H4 (cell line): ENCODE measurements around the gene CFAP119. TPM values are rescaled to one million over a fixed set of nuclear protein-coding genes. Genes with fewer than 3 reads are reported as not detected.
A peak's percentile ranks its signal among the peaks of the same experiment; 100 is the strongest.

Experiments used
- DNase-seq: peaks from one replicate; pipeline ENCODE4 v3.0.0-alpha.2; 2015; ENCODE audit warnings: low spot score
- total RNA-seq: library from RNA; depleted of rRNA; stranded (reverse); fragments of >200 nt; shearing (Covaris generic); gene quantifications from 2 replicates; pipeline ENCODE4 v1.2.3, GENCODE V29; 2014

Gene CFAP119
- total RNA-seq, 1 experiment from 2014 or later: 1.9 TPM

GRCh38 chr16:30782486-30783279, 20.8 kb upstream of the CFAP119 start:
- DNase-seq: no peak

GRCh38 chr16:30780549-30780948, 18.7 kb upstream of the CFAP119 start:
- DNase-seq: no peak

GRCh38 chr16:30780021-30780420, 18.2 kb upstream of the CFAP119 start:
- DNase-seq: no peak

DNA sequence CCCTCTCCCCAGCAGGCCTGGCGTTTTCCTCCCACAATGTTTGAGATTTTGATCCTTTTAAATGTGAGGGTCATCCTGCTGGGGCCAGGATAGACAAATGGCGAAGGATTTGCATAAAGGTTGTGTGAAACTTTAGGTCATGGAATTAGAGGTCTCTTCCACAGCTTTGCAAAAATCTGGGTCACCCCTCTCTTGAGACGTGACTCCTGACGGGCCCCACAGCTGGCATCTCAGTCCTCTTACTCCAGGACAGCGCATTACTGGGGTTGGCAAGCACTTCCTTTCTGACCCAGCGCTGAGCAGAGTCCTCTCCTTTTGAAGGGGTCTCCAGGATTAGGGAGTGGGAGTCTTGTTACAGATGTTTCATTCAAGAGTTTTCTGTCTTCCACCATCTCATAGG, 17.7 kb upstream of the CFAP119 start:
- DNase-seq: no peak

DNA sequence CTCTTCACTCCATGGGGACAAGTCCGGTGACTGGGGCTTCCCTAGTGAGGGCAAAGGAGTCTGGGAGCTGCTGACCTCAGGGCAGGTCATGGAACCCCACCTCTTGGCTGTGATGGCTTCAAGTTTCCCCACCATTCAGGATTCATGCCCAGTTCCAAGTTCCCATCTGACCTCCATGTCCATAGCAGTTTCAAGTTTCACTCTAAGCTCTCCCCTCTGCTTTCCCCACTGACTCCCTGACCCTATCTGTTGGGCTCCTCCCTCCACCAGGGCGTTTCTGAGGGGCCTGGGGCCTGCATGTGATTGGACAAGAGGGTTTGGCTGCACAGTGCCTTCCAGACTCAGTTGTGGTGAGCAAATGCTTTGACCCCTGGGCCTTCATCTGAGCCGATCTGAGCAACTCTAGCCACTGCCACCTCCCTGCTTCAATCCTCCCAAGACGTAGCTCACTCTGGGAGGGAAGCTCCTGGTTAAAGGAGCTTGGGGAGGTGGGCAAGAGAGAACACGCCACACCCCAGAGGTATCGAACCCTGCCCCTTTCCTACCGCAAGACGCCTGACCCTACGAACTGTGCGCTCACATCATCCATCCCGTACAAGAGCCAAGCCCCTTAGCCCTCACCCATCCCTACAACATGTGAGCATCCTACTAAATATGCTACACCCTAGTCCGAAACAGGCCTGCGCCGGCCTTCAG, 16.8 kb upstream of the CFAP119 start:
- no peak for DNase-seq

- DNase-seq: peak; percentile 39
Observed at GRCh38 chr16:30777591-30778297, 15.9 kb upstream of the CFAP119 start.

GRCh38 chr16:30775392-30776188, 13.7 kb upstream of the CFAP119 start:
- DNase-seq: peak; percentile 83

- no peak for DNase-seq
Observed at GRCh38 chr16:30775131-30775391, 13.2 kb upstream of the CFAP119 start.

- DNase-seq: no peak
Observed at GRCh38 chr16:30774367-30775130, 12.7 kb upstream of the CFAP119 start.

DNA sequence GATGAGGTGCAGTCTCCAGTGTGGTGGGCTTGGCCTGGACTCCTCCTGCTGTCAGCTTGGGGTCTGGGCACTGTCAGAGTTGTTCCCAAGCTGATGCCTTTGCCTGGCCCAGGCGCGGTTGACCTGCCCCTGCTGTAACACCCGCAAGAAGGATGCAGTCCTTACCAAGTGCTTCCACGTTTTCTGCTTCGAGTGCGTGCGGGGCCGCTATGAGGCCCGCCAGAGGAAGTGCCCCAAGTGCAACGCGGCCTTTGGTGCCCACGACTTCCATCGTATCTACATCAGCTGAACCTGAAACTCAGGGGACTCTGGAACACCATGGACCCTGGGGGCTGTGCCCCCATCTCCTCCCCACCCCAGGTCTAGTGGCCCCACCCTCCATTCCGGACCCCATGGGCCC, 12.0 kb upstream of the CFAP119 start:
- no peak for DNase-seq

GRCh38 chr16:30771726-30772125, 9.9 kb upstream of the CFAP119 start:
- no peak for DNase-seq

- no peak for DNase-seq
Observed at GRCh38 chr16:30769379-30770089, 7.7 kb upstream of the CFAP119 start.

GRCh38 chr16:30768583-30769181, 6.8 kb upstream of the CFAP119 start:
- no peak for DNase-seq

DNA sequence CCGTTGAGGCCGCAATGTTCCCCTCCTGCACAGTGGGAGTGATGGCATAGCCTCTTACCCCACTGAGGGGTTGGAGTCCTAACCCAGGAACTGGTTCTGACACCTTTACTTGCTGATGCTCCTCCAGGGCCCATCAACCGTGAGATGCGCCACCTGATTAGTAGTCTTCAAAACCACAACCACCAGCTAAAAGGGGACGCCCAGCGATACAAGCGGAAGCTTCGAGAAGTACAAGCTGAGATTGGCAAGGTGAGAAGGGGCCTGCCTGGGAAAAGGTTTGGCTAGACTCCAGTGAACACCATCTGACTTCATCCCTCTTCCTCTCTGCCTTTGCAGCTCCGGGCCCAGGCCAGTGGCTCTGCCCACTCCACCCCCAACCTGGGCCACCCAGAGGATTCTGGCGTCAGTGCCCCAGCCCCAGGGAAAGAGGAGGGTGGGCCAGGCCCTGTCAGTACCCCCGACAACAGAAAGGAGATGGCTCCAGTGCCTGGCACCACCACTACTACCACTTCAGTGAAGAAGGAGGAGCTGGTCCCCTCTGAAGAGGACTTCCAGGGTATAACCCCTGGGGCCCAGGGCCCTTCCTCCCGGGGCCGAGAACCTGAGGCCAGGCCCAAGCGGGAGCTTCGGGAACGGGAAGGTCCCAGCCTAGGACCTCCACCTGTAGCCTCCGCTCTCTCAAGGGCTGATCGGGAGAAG, 6.1 kb upstream of the CFAP119 start:
- no peak for DNase-seq

DNA sequence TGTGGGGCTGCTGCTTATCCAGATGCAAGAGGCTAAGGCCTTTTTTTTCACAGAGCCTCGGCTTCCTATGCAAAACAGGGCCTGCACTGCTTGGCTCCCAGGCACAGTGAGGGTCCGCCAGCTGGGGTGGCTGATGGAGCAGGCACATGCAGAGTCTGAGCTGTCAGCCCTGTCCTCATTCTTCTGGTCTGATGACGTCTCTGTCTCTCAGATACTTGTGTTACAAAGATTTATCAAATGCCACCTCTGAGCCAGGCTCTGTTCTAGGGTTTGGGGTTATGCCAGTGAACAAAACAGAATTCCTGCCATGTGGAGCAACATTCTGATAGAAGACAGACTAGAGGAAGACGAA, 5.0 kb upstream of the CFAP119 start:
- DNase-seq: no peak

GRCh38 chr16:30766206-30766932, 4.5 kb upstream of the CFAP119 start:
- DNase-seq: no peak

- no peak for DNase-seq
Observed at GRCh38 chr16:30764816-30765465, 3.1 kb upstream of the CFAP119 start.

- no peak for DNase-seq
Observed at GRCh38 chr16:30764086-30764485, 2.2 kb upstream of the CFAP119 start.
